Measurements from ENCODE around the gene SSC5D. TPM values are rescaled to one million over a fixed set of nuclear protein-coding genes. Genes with fewer than 3 reads are reported as not detected.
"Not testable (repeated sequence)": the region's sequence is repeated elsewhere in the genome, so short reads cannot be mapped to it uniquely, and the experiment has no call there.

SSC5D gene
- total RNA-seq, 1 donor from 2014 or later, result 7.7 TPM

DNA sequence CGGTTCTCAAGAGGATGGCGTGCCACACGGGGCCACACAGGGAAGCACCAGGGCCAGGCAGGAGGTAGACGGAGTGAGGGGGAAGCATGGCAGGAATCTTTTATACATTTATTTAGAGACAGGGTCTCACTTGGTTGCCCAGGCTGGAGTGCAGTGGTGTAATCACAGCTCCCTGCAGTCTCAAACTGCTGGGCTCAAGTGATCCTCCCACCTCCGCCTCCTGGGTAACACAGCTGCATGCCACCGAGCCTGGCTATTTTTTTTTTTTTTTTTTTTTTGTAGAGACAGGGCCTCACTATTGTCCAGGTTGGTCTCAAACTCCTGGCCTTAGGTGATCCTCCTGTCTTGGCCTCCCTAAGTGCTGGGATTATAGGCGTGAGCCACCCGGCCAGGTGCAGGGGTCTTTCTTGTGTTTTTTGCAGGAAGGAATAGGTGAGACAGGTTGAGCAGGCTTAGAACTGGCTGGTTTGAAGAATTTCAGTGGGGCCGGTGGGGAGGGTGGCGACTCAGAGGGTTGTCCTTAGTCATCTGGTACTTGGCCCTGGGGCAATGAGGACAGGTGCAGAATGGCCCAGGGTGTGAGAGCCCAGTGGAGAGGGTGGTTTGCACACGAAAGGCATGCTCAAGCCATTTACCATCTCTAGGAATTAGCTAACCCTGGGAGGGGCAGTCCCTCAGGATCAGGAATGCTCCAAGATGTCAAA, 7.6 kb downstream of the SSC5D start:
- no peak for DNase-seq (ENCODE audit: low spot score)
- intact Hi-C loops (cut with DNase I), result no loop called here

DNA sequence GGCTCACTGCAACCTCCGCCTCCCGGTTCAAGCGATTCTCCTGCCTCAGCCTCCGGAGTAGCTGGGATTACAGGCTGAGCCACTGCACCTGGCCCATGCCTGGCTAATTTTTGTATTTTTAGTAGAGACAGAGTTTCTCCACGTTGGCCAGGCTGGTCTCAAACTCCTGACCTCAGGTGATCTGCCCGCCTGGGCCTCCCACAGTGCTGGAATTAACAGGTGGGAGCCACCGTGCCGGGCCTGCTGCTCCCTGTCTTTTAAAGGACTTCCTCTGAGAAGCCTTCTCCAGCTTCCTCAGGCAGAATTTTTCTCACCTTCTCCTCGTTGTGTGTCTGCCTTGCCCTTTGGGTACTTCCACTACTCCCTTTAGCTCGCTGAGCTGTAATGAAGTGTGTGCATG, 8.6 kb downstream of the SSC5D start:
- intact Hi-C loops (cut with DNase I); DNase-seq (ENCODE audit: low spot score): not testable (repeated sequence)

DNA sequence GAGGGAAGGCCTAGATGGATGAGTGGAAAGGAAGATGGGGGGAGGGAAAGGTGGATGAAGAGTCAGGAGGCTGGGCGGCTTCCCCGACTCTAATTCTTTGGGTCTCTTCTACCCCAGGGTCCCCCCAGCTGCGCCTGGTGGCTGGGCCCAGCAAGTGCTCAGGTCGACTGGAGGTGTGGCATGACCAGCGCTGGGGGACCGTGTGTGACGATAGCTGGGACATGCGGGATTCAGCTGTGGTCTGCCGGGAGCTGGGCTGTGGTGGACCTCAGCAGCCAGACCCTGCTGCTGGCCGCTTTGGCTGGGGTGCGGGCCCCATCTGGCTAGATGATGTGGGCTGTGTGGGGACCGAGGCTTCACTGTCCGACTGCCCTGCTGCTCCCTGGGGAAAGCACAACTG, 9.5 kb downstream of the SSC5D start:
- DNase-seq (ENCODE audit: low spot score), result no peak
- intact Hi-C loops (cut with DNase I), result no loop called here

DNA sequence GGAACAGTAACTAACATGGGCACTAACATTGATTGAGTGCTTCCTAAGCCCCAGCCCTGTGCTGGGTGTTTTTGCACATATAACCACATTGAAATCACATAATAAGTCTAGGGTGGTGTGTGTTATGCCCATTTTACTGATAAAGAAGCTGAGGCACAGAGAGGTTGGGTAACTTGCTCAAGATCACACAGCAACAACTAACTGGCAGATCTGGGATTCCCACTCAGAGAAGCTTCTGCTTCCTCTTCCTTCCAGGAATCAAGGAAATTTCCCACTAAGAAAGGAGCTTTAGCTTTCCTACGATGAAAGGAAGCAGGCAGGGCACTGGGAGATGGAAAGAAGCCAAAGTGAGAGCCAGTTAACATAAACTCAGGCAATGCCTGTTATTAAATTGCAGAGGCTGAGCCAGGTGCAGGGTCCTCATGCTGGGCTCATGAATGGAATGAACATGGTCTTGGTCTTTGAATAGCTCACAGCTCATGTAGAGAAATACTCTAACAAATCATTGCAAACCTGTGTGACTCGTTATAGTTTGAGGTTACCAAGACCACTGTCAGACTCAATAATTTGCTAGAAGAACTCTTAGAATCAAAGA, 10.1 kb downstream of the SSC5D start:
- intact Hi-C loops (cut with DNase I), result no loop called here

DNA sequence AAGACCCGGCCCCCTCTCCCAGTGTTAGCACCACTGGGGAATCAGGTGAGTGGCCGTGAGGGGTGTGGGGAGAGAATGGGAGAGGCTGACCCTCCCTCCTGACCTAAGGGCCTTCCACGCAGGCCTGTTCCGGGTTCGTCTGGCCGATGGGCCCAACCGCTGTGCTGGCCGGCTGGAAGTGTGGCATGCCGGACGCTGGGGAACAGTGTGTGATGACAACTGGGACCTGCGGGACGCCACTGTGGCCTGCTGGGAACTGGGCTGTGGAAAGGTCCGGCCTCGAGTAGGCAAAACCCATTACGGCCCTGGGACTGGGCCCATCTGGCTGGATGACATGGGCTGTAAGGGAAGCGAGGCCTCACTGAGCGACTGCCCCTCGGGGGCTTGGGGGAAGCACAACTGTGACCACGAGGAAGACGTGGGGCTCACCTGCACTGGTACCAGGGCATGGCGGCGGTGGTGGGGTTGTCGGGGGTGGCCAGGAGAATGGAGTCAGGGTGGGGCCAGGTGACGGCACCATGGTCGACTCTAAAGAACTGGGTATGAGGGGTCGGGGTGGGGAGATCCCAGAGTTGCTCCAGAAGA, 12.2 kb downstream of the SSC5D start:
- intact Hi-C loops (cut with DNase I), result no loop called here
- no peak for DNase-seq (ENCODE audit: low spot score)

More for the DNA sequence above, 10.1 kb downstream of the SSC5D start:
- no peak for DNase-seq (ENCODE audit: low spot score)

DNA sequence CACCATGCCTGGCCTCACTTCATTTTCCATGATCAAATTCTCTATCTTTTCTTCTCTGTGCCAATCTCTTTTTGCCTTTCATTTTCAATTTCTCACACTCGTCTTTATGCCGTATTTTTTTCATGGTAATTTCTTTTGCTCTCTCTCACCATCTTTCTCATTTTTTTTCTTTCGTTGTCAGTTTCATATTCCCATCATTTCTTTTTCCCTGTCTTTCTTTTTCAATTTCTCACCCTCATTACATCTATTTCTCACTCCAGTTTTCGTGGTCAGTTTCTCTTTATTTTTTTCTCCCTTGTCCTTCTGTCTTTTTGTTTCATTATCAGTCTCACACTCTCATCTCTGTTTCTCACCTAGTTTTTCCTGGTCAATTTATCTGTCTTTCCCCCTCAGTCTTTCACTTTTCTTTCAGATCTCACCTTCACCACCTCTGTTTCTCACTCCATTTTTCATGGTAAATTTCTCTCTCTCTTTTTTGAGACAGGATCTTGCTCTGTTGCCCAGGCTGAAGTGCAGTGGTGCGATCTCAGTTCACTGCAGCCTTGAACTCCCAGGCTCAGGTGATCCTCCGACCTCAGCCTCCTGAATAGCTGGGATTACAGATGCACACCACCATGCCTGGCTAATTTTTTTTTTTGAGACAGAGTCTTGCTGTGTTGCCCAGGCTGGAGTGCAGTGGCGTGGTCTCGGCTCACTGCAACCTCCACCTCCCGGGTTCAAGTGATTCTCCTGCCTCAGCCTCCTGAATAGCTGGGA, 14.1 kb downstream of the SSC5D start:
- no peak for DNase-seq (ENCODE audit: low spot score)
- intact Hi-C loops (cut with DNase I), result no loop called here

DNA sequence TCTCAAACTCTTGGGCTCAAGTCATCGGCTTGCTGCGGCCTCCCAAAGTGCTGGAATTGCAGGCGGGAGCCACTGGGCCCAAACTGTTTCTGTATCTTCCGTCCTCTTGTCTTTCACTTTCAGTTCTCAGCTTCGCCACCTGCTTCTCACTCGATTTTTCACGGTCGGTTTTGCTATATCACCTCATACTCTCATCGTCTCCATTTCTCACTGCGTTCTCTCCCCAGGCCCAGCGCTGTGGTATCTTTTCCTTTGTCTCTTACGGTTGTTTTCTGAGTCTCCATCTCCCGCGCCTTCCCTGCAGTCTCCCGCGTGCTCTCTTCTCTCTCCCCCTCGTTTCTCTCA, 14.9 kb downstream of the SSC5D start:
- intact Hi-C loops (cut with DNase I), result no loop called here
- no peak for DNase-seq (ENCODE audit: low spot score)

DNA sequence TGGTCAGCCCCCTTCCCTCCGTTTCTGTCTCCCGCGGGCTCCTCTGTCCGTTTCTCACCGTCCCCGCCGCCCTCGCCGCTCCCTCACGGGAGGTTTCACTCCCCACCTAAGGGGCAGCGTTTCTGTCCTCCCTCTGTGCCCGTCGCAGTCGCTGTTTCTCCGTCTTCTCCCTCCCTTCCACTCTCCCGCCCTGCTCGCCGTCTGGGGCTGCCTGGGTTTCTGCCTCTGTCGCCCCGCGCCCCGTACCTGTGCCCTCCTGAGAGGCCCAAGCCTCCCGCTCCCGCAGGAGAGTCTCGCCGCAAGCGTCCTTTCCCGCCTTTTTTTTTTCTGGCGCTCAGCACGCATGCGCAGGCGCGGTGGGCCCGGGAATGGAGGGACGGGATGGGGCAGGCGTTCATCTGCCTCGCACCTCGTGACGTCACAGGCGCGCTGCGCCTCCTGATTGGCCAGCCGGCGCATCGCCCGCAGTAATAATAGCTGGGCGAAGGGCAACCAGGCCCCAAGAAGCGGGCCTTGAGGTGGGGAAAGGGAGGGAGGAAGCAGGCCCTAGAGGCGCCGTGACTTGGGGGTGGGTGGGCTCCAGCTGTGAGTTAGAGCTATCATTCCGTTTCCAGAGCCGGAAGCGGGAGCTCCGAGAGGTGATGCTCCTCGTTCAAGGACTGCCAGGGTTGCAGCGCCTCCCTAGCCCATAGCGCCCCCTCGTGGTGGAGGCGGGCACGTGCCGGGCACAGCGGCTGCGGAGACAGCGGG, 15.4 kb downstream of the SSC5D start:
- intact Hi-C loops (cut with DNase I), result loop anchor here (1.0 kb wide), 1 partner anchor 36 kb away; no protein-coding TSS in a partner anchor
- peak; percentile 96 for DNase-seq (ENCODE audit: low spot score)

DNA sequence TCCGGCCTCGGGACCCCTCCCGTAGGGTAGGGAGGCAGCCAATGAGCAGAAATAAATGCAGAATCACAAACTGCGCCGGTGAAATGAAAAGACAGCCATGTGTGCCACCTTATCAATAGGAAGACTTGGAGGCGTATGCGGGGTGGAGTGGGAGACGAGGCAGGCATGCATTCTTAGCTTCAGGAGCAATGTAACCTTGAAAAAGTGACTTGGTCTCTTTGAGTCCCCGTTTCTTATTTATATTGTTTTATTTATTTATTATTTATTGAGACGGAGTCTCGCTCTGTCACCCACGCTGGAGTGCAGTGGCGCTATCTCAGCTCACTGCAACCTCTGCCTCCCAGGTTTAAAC, 16.0 kb downstream of the SSC5D start:
- no peak for DNase-seq (ENCODE audit: low spot score)
- intact Hi-C loops (cut with DNase I), result loop anchor here (1.0 kb wide), 1 partner anchor 37 kb away; no protein-coding TSS in a partner anchor

DNA sequence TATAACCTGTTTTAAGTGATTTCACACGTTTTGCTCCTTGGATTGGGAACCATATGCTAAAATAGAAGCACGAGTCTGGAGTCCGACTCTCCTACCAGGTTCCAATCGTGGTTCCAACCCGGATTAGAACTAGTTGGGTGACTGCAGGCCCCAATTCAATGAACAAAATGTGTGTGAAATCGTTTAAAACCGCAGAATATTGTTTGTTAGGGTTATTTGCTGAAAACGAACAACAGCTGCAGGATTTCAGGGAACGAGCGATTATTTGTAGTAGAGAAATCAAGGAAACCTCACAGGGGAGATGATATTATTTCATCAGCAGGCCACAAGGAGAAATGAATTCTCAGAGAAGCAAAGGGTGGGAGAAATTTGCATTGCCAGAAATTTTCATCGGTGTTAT, 16.7 kb downstream of the SSC5D start:
- no peak for DNase-seq (ENCODE audit: low spot score)
- intact Hi-C loops (cut with DNase I), result loop anchor here (1.0 kb wide), 1 partner anchor 38 kb away; no protein-coding TSS in a partner anchor

DNA sequence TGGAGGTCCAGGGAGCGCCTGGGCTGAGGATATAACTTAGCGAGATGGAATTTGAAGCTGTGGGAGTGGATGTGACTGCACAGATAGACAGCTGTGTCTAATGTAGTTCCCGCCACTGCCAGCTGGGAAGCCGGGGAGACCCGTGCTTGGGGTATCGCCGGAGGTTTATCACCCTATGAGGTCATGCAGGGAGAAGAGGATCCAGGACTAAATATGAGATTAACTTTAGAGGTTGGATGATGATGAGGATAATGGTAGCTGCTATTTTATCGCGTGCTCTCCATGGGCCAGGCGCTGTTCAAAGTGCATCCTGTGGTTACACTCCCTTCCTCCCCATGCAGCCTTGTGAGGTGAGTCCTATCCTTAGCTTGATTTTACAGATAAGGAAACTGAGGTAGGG, 19.9 kb downstream of the SSC5D start:
- no peak for DNase-seq (ENCODE audit: low spot score)
- intact Hi-C loops (cut with DNase I), result no loop called here

DNA sequence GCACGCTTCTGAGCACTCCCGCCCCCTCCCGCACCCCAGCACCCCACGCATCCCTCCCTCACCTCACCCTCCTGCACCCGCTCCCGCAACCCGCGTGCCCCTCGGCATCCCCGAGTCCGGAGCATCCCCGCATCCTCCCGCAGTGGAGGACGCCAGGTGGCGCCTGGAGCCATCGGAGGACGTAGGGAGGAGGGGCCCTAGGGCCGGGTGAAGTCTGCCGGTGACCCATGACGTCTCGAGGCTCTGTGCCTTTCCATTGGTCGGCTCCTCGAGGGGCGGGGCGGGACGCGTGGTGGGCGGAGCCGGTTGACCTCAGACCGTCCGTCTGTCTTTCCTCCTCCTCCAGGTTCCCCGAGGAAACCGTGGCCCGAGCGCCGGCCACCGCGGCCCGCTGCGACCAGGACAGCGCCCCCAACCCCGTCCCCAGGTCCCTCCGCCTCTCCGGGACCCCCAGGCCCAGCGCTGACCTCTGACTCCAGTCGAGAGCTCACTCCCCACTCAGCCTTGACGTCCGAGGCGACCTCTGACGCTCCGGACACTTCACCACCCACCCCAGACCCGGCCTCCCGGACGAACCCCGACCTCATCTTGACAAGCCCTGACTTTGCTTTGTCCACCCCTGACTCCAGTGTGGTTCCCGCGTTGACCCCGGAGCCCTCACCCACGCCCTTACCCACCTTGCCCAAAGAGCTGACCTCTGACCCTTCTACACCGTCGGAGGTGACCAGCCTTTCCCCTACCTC, 28.8 kb downstream of the SSC5D start:
- intact Hi-C loops (cut with DNase I), result loop anchor here (1.0 to 5.0 kb wide), 4 partner anchors 65 to 115 kb away; partner anchors contain the start of genes FIZ1 and ZNF579
- DNase-seq (ENCODE audit: low spot score), result peak; percentile 98

DNA sequence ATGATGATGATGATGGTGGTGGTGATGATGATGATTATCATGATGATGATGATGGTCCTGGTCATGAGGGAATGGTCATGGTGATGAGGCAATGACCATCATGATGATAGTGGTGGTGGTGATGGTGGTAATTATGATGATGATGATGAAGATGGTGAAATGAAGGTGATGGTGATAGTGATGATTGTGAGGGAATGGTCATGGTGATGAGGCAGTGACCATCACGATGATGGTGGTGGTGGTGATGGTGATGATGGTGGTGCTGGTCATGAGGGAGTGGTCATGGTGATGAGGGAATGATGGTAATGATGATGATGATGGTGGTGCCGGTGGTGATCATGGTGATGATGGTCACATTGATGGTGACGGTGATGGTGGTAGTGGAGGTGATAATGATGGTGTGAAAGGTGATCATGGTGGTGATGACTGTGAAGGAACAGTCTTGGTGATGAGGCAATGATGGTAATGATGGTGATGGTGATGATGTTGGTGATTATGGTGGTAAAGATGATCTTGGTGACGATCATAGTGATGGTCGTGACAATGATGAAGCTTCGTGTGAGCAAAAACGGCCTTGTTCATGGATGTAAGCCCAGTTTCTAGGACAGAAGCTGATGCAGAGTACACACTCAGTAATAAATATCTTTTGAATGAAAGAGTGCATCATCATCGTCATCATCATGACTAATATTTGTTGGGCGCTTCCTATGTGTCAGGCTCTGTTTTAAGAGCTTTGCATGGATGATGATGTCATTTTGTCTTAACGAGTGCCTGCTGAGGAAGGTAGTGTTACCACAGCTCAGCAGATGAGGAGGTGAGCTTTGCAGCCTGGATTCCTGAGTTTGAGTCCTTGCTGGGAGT, 31.4 kb downstream of the SSC5D start:
- intact Hi-C loops (cut with DNase I), result loop anchor here (5.0 kb wide), 1 partner anchor 63 kb away; the partner anchor contains the start of gene ZNF579
- DNase-seq (ENCODE audit: low spot score), result no peak

DNA sequence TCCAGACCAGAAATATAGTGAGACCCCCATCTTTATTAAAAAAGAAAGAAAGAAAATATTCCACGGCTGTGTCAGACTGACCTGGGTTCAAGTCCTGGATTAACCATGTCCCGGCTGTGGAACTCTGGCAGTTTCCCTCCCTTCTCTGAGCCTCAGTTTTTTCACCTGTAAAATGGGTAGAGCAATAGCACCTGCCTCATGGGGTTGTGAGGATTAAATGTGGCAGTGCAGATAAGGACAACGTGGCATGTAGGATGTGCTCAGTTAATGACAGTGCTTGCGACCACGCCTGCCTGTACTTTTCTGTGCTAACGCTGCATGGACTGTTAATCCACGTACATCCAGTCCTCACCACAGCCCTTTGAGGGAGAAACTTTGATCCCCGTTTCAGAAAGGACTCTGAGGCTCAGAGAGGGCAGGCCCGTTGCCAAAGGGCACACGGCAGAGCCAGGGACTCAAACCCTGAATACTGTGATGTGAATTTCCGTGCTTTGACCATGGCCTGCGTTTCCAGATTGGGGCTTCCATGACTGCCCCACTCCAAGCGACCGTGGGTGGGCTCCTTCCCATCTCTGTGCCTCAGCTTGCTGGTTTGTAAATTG, 32.6 kb downstream of the SSC5D start:
- no peak for DNase-seq (ENCODE audit: low spot score)
- intact Hi-C loops (cut with DNase I), result no loop called here

DNA sequence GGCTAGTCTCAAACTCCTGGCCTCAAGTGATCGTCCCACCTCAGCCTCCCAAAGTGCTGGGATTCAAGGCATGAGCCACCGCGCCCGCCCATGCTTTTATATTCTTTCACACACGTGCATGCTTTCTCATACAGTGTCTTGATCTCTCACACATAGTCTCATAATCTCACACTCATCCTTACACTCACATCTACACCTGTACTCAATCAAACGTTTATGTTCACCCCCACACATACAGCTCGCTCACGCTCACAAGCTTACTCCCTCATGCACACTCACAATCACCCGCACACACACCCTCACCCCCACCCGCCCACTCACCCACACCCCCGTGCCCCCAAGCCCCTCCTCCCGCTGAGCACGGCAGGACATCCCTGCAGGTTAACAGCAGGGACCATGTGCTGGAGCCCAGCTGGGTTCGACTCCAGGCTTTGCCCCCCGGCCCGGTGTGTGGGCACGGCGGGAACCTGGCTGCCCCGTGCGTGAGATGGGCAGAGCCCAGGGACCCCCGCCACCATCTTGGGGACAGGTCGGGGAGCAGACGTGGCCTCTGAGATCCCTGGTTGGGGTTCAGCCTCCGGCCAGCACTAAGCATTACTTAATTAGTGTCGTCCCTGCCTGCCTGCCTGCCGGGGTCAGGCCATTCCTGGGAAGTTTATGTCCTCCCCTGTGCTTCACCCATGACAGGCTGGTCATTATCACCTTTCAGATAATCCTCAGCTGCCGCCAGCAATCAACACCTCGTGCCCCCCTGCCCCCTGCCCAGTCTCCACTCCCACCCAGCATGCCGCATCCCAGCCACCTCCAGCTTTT, 37.3 kb downstream of the SSC5D start:
- intact Hi-C loops (cut with DNase I), result loop anchor here (5.0 kb wide), 1 partner anchor 37 kb away; no protein-coding TSS in a partner anchor
- DNase-seq (ENCODE audit: low spot score), result no peak
